GM06990 (cell line): ENCODE measurements around the gene NIT1.

ENCODE experiments used
- DNase-seq: peaks from one replicate; pipeline ENCODE4 v3.0.0-alpha.2; 2011; ENCODE audit not compliant: insufficient read length; ENCODE audit errors: extremely low read depth
- H3K27me3 ChIP-seq: replicated peaks from 2 replicates; pipeline ENCODE4 v1.6.0; 2011; ENCODE audit warnings: low read length; ENCODE audit not compliant: control insufficient read depth, insufficient read depth
- H3K36me3 ChIP-seq: 2 replicates; pipeline ENCODE4 v1.5.1; 2011; ENCODE audit warnings: low read length; ENCODE audit not compliant: control insufficient read depth, insufficient read depth
- H3K4me3 ChIP-seq: replicated peaks from 2 replicates; pipeline ENCODE4 v1.5.1; 2011; ENCODE audit warnings: low read depth, mild to moderate bottlenecking, control low read depth, low read length
- TF ChIP-seq, protein P1 (sequence below): IDR thresholded peaks from 2 replicates; pipeline ENCODE4 v1.5.1; 2011; ENCODE audit warnings: low read length, control low read depth, mild to moderate bottlenecking, inconsistent platforms; ENCODE audit not compliant: insufficient read depth, poor library complexity, severe bottlenecking

The NIT1 gene

DNA sequence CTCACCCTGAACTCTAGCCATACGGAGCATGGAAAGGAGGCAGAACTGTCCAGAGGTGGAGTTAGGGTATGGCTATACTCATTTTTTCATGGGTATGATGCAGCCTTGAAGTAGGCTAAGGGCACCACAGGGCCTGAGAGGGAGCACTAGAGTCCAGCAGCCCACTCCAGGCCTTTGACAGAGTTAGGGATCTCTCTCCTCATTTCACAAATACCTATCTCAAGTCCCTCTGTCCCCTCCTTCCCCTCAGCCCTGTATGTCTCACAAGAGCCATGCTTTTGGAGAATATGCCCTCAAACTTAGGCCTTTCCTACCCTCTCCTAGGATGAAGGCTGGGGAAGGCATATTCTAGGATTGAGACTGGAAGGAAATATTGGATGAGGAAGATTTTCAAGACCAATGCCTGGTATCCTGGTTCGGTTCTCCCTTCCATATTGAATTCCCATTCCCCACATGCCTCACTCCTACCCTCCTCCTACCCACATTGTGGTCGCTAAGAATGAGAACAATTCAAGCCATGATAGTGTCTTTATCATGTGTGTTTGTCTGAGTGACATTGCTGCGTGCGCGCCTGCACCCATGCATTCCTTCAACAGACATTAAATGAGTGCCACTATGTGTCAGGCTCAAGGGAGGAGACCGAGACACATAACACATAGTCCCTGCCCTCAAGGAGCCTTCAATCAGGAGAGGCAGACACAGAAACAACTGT is 26.0 kb upstream of the NIT1 start:
- H3K36me3 ChIP-seq, result no peaks in the 10 kb centered on the region
- DNase-seq, result no peak
- TF ChIP-seq, protein P1, sequence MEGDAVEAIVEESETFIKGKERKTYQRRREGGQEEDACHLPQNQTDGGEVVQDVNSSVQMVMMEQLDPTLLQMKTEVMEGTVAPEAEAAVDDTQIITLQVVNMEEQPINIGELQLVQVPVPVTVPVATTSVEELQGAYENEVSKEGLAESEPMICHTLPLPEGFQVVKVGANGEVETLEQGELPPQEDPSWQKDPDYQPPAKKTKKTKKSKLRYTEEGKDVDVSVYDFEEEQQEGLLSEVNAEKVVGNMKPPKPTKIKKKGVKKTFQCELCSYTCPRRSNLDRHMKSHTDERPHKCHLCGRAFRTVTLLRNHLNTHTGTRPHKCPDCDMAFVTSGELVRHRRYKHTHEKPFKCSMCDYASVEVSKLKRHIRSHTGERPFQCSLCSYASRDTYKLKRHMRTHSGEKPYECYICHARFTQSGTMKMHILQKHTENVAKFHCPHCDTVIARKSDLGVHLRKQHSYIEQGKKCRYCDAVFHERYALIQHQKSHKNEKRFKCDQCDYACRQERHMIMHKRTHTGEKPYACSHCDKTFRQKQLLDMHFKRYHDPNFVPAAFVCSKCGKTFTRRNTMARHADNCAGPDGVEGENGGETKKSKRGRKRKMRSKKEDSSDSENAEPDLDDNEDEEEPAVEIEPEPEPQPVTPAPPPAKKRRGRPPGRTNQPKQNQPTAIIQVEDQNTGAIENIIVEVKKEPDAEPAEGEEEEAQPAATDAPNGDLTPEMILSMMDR, result no peak
- no peaks in the 10 kb centered on the region for H3K27me3 ChIP-seq
- H3K4me3 ChIP-seq, result no peak overlapping the region

DNA sequence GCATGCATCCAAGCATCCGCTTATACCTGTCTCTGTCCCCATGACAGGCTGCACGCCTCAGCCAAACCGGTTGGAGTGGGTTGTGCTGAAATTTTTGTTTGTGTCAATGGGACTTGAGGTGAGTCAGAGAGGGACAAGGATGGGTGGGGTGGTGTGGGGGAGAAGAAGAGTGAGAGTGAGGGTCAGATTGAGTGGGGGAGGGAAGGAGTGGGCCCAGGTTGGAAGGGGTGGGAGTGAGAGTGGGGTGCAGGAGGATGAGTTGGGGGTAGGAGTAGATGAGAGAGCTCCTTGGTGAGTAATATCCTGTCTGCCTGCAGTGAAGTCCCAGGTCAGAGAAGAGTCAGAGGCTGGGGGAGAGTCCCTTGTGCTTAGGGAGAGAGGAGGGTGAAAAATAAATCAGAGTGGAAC is 25.3 kb upstream of the NIT1 start:
- Histone ChIP-seq H3K4me3 (no peak overlapping the region), H3K36me3 (no peaks in the 10 kb centered on the region), H3K27me3 (no peaks in the 10 kb centered on the region)
- TF ChIP-seq, protein P1, result no peak
- no peak for DNase-seq

DNA sequence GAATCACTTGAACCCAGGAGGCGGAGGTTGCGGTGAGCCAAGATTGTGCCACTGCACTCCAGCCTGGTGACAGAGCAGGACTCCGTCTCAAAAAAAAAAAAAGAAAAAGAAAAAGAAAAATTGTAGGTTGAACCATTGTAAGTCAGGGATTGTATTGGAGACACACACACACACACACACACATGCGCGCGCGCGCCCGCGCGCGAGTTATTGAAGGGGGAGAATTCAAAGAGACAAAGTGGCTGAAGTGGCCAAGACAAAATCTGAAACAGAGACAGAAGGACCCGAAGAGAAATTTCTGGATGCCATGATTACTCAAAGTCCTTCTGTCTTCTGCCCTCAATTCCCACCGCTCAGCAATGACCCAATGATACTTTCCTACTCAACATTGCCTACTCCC is 23.4 kb upstream of the NIT1 start:
- DNase-seq, result no peak
- H3K36me3 ChIP-seq, result no peaks in the 10 kb centered on the region
- TF ChIP-seq, protein P1, result no peak

DNA sequence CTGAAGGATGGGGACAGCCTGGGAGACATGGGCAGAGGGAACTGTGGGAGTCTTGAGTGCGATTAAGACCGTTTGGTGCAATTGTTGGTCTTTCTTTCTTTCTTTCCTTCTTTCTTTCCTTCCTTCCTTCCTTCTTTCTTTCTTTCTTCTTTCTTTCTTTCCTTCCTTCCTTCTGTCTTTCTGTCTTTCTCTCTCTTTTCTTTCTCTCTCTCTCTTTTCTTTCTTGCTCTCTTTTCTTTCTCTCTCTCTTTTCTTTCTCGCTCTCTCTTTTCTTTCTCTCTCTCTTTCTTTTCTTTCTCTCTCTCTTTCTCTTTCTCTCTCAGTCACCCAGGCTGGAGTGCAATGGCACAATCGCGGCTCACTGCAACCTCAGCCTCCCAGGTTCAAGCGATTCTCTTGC is 22.7 kb upstream of the NIT1 start:
- no peak overlapping the region for H3K4me3 ChIP-seq
- TF ChIP-seq, protein P1, result no peak
- peaks cover 4% of the 10 kb centered on the region for H3K36me3 ChIP-seq
- no peak for DNase-seq
- no peaks in the 10 kb centered on the region for H3K27me3 ChIP-seq

More for the DNA sequence above, 23.4 kb upstream of the NIT1 start:
- Histone ChIP-seq H3K4me3 (no peak overlapping the region), H3K27me3 (no peaks in the 10 kb centered on the region)

DNA sequence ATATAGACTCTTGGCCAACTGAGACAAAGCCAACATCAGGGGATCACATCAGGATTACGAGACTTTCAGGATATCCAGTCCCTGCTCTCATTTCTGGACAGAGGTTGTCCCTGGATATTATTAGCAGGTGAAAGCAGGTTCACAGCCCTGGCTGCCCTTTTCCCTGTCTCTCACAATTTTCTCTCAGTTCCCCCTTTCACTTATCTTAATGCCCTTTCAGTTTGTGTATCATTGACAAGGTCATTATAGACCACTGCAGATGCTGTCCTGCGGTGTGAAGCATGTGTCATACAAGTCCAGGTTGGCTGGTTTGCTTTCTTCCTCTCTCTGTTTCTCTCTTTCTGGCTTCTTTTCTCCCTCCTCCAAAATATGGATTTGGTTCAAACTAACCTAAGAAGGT is 21.9 kb upstream of the NIT1 start:
- Histone ChIP-seq H3K4me3 (no peak overlapping the region), H3K27me3 (no peaks in the 10 kb centered on the region), H3K36me3 (peaks cover 6% of the 10 kb centered on the region)
- no peak for DNase-seq
- TF ChIP-seq, protein P1, result no peak

GRCh38 chr1:161096530-161096929 is 21.4 kb upstream of the NIT1 start:
- peaks cover 6% of the 10 kb centered on the region for H3K36me3 ChIP-seq
- H3K4me3 ChIP-seq, result no peak overlapping the region
- no peaks in the 10 kb centered on the region for H3K27me3 ChIP-seq
- no peak for DNase-seq
- TF ChIP-seq, protein P1, result no peak
